ENCODE measurements around the gene FAM78A. TPM values are rescaled to one million over a fixed set of nuclear protein-coding genes. Genes with fewer than 3 reads are reported as not detected.
A peak's percentile ranks its signal among the peaks of the same experiment; 100 is the strongest.

FAM78A gene
- total RNA-seq, 3 donors from 2014 or later (not counting 1 experiment from before 2014, with no cell fraction given) = 57.6 to 91.7 (median 88.3) TPM

DNA sequence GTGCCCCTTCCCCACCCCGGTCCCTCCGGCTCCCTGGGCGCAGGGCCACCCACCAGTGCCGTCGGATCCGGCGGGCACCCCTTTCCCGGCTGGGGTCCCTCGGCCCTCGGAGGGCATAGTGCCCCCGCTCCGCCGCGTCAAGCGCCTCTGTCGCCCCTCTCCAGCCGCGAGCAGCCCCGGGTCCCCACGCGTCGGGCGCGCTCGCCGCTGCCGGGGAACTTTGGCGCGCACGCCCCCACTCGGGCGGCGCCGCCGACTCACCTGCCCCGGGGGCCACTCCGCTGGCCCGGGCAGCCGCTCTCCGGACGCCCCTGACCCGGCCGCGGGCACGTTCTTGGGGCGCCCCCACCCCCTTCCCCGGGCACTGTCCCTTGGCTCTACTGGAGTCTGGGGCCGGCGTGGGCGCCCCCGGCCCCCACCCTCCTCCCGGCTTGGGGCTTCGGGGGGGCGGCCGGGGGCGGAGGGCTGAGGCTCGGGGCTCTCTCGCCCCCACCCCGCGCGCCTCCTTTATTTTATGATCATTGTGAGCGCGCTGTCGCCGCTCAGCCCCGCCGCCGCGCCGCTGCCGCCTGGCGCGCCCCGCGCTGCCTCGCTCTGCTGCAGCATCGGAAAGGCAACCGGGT lies 1.1 kb upstream of the FAM78A start:
- Mint-ChIP-seq H3K27me3 (ENCODE audit: low read depth in 2 of 2) (peaks cover 0 to 7% of the 10 kb centered on the region in 2 donors), H3K9me3 (no peaks in the 10 kb centered on the region), H3K4me3 (peak overlapping the region; percentile 42), H3K27ac (peak overlapping the region; percentile 79 to 92), H3K4me1 (peaks cover 45 to 61% of the 10 kb centered on the region in 2 donors), H3K36me3 (peaks cover 7% of the 10 kb centered on the region)
- H3K4me1 ChIP-seq (ENCODE audit: control insufficient read depth, insufficient read depth, low read length) = peaks cover 49% of the 10 kb centered on the region
- peak overlapping the region; percentile 29 for H3K4me3 ChIP-seq (ENCODE audit: low read length)
- intact Hi-C loops (cut with micrococcal nuclease) = no loop called here
- H3K36me3 ChIP-seq (ENCODE audit: control insufficient read depth, insufficient read depth, low read length) = no peaks in the 10 kb centered on the region
- H3K27me3 ChIP-seq (ENCODE audit: control insufficient read depth, insufficient read depth, low read length) = peaks cover 5% of the 10 kb centered on the region
- ATAC-seq = peak; percentile 22 to 36 (median 25)
- under 1% methylated on average over 78 of the region's 78 CpGs for WGBS (ENCODE audit: insufficient coverage)
- no peak overlapping the region for H3K27ac ChIP-seq (ENCODE audit: low read length)
- TF ChIP-seq, protein P1, sequence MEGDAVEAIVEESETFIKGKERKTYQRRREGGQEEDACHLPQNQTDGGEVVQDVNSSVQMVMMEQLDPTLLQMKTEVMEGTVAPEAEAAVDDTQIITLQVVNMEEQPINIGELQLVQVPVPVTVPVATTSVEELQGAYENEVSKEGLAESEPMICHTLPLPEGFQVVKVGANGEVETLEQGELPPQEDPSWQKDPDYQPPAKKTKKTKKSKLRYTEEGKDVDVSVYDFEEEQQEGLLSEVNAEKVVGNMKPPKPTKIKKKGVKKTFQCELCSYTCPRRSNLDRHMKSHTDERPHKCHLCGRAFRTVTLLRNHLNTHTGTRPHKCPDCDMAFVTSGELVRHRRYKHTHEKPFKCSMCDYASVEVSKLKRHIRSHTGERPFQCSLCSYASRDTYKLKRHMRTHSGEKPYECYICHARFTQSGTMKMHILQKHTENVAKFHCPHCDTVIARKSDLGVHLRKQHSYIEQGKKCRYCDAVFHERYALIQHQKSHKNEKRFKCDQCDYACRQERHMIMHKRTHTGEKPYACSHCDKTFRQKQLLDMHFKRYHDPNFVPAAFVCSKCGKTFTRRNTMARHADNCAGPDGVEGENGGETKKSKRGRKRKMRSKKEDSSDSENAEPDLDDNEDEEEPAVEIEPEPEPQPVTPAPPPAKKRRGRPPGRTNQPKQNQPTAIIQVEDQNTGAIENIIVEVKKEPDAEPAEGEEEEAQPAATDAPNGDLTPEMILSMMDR (IDR thresholded peaks at IDR 0.05) = no peak
- H3K9me3 ChIP-seq (ENCODE audit: control insufficient read depth, insufficient read depth, low read length) = no peaks in the 10 kb centered on the region
- peak in 1 of 2 donors; percentile 61 for DNase-seq

DNA sequence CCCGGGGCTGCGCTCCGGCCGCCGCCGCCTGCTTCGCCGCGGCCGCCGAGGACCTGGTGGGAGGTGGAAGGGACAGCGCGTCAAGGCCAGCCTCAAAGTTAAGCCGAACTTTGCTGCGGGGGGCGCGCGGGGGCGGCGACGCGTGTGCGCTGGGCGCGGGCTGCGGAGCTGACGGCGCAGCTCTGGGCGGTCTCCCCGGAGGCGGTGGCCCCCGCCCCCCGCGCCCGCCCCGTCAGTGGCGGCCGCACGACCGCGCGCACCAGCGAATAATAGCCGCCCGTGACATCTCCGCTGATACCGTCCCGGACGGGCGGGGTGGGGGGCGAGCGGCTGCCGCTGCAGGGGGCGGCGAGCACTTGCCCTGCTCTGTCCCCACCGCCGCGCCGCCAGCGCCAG lies 579 bp upstream of the FAM78A start:
- Mint-ChIP-seq H3K27me3 (ENCODE audit: low read depth in 2 of 2) (peaks cover 0 to 2% of the 10 kb centered on the region in 2 donors), H3K4me3 (peak overlapping the region; percentile 53), H3K9me3 (no peaks in the 10 kb centered on the region), H3K36me3 (peaks cover 7% of the 10 kb centered on the region), H3K4me1 (peaks cover 45 to 59% of the 10 kb centered on the region in 2 donors), H3K27ac (peak overlapping the region; percentile 91 to 95)
- DNase-seq (peak; percentile 44 to 72), ATAC-seq (peak; percentile 52 to 54 (median 52))
- Histone ChIP-seq H3K4me3 (ENCODE audit: low read length) (peak overlapping the region; percentile 29), H3K36me3 (ENCODE audit: control insufficient read depth, insufficient read depth, low read length) (no peaks in the 10 kb centered on the region), H3K27me3 (ENCODE audit: control insufficient read depth, insufficient read depth, low read length) (peaks cover 3% of the 10 kb centered on the region), H3K4me1 (ENCODE audit: control insufficient read depth, insufficient read depth, low read length) (peaks cover 49% of the 10 kb centered on the region), H3K27ac (ENCODE audit: low read length) (no peak overlapping the region), H3K9me3 (ENCODE audit: control insufficient read depth, insufficient read depth, low read length) (no peaks in the 10 kb centered on the region)
- TF ChIP-seq, protein P1 (IDR thresholded peaks at IDR 0.05) = no peak
- under 1% methylated on average over 60 of the region's 60 CpGs for WGBS (ENCODE audit: insufficient coverage)
- intact Hi-C loops (cut with micrococcal nuclease) = no loop called here

DNA sequence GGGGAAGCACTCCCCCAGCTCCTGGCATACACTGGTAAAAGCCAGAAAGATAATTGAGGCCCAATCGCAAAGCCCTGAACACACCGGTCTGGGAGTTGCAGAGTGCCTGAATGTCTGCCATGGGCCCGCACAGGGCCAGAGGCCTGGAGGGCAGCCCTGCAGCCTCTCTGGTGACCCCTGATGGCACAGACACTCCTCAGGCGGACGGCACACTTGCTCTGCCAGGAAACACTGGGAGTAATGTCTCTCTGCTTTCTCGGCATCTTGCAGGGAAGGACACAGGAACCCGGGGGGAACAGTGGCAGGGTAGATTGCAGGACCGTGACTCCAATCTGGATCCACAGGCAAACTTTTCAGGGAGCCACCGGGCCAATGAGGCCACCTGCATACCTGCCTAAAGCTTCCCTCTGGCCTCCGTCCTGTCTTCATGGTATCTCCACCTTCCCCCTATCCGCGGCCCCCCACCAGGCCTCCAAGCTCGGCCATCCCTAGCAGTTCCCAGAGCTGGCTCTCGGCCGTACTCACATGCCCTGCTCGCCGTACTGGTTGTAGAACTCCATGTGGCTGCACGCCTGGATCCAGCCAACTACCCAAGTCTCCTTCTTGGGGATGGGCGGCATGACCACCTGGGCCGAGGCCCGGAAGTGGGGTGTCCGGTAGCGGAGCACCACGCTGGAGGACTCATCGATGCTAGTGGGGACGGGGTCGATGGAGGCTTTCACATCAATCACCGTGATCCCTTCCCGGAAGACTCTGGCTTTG lies 797 bp downstream of the FAM78A start:
- H3K4me3 ChIP-seq (ENCODE audit: low read length) = peak overlapping the region; percentile 91
- no peaks in the 10 kb centered on the region for H3K9me3 ChIP-seq (ENCODE audit: control insufficient read depth, insufficient read depth, low read length)
- H3K27me3 ChIP-seq (ENCODE audit: control insufficient read depth, insufficient read depth, low read length) = no peaks in the 10 kb centered on the region
- DNase-seq (peak in 1 of 2 donors; percentile 56), ATAC-seq (peak in 2 of 3 donors; percentile 30 to 40)
- H3K4me1 ChIP-seq (ENCODE audit: control insufficient read depth, insufficient read depth, low read length) = peaks cover 62% of the 10 kb centered on the region
- no peaks in the 10 kb centered on the region for H3K9me3 Mint-ChIP-seq
- H3K27me3 Mint-ChIP-seq (ENCODE audit: low read depth in 2 of 2) = no peaks in the 10 kb centered on the region
- H3K4me1 Mint-ChIP-seq = peaks cover 53 to 67% of the 10 kb centered on the region in 2 donors
- WGBS (ENCODE audit: insufficient coverage) = 0% methylated on average over 29 of the region's 29 CpGs
- intact Hi-C loops (cut with micrococcal nuclease) = loop anchor here (1.0 to 2.0 kb wide), 2 partner anchors 23 to 37 kb away; no protein-coding TSS in a partner anchor
- H3K36me3 ChIP-seq (ENCODE audit: control insufficient read depth, insufficient read depth, low read length) = no peaks in the 10 kb centered on the region
- peaks cover 7% of the 10 kb centered on the region for H3K36me3 Mint-ChIP-seq
- H3K27ac Mint-ChIP-seq = peak overlapping the region; percentile 91 to 95
- peak overlapping the region; percentile 99 for H3K4me3 Mint-ChIP-seq
- H3K27ac ChIP-seq (ENCODE audit: low read length) = peak overlapping the region; percentile 87
- TF ChIP-seq, protein P1 (IDR thresholded peaks at IDR 0.05) = no peak
